ENCODE results near the gene GRIN2A.

The GRIN2A gene

DNA sequence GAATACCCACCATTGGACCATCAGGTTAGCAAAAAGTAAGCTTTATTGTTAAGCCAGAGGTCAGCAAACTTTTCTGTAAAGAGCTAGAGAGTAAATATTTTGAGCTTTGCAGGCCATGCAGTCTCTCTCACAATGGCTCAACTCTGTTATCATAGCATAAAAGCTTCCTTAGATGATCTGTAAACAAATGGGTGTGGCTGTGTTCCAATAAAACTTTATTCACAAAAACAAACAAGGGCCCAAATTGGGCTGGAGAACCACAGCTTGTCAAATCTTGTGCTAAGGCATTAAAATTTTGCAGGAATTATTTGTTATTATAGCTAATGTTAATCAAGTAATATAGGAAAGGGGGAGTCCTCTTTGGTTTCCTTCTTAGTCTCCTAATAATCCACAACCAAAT, 153.6 kb downstream of the GRIN2A start:
- Histone ChIP-seq H3K27me3 (ENCODE audit: insufficient read depth, low read length, poor library complexity) (no peaks in the 10 kb centered on the region), H3K79me1 (ENCODE audit: low read length) (no peaks in the 10 kb centered on the region), H3K9ac (ENCODE audit: low read length) (no peak overlapping the region), H3K23ac (ENCODE audit: low read length) (no peak overlapping the region), H3K36me3 (ENCODE audit: control insufficient read depth, insufficient read depth, low read length) (no peaks in the 10 kb centered on the region), H3K4ac (ENCODE audit: low read depth, low read length) (no peak overlapping the region), H2BK120ac (ENCODE audit: low read depth, low read length) (no peak overlapping the region), H3K79me2 (ENCODE audit: control insufficient read depth, insufficient read depth, low read length) (no peaks in the 10 kb centered on the region), H4K5ac (ENCODE audit: low read length) (no peak overlapping the region), H2AK5ac (ENCODE audit: low read length) (no peak overlapping the region), H2BK5ac (ENCODE audit: low read length) (no peak overlapping the region), H3K27ac (ENCODE audit: low read depth, low read length) (no peak overlapping the region), H3K4me1 (ENCODE audit: control insufficient read depth, low read depth, low read length) (no peaks in the 10 kb centered on the region), H3K4me3 (ENCODE audit: low read length) (no peak overlapping the region), H2BK15ac (replicated peaks; ENCODE audit: low read depth) (no peak overlapping the region), H4K8ac (ENCODE audit: low read depth, low read length) (no peak overlapping the region), H3K56ac (ENCODE audit: low read length) (no peak overlapping the region), H3K18ac (ENCODE audit: low read length) (no peak overlapping the region), H3K4me2 (ENCODE audit: low read length) (no peak overlapping the region)
- no peak for DNase-seq

DNA sequence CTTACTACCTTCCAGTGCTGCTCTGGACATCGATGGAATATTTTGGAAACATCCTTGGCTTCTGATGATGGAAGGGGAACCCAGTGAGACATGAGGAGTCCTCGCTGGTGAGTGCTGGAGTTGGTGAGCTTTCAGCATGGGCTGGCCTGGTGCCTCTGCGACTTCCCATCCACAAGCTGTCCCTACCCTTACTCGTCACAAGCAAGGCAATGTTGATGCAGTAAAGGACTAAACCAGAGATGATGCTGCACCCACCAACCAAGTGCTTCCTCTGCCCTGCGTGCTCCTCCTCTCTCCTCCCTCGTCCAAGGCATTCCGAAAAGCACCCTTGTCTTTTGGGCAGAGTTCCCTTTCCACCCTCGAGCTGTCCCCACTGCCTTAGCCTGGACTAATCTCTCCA, 154.7 kb downstream of the GRIN2A start:
- WGBS (ENCODE audit: extremely low coverage, insufficient coverage, low lambda C conversion rate) = no CpG with 5 or more reads among the region's 8 CpGs
- no peaks in the 10 kb centered on the region for H3K36me3 ChIP-seq (ENCODE audit: control insufficient read depth, insufficient read depth, low read length)
- no peaks in the 10 kb centered on the region for H3K79me2 ChIP-seq (ENCODE audit: control insufficient read depth, insufficient read depth, low read length)
- H2AK5ac ChIP-seq (ENCODE audit: low read length) = no peak overlapping the region
- H3K23ac ChIP-seq (ENCODE audit: low read length) = no peak overlapping the region
- no peak overlapping the region for H3K4me2 ChIP-seq (ENCODE audit: low read length)
- H3K4me3 ChIP-seq (ENCODE audit: low read length) = no peak overlapping the region
- H3K56ac ChIP-seq (ENCODE audit: low read length) = no peak overlapping the region
- no peak overlapping the region for H2BK15ac ChIP-seq (replicated peaks; ENCODE audit: low read depth)
- H4K5ac ChIP-seq (ENCODE audit: low read length) = no peak overlapping the region
- H3K4me1 ChIP-seq (ENCODE audit: control insufficient read depth, low read depth, low read length) = no peaks in the 10 kb centered on the region
- no peaks in the 10 kb centered on the region for H3K79me1 ChIP-seq (ENCODE audit: low read length)
- no peak overlapping the region for H2BK5ac ChIP-seq (ENCODE audit: low read length)
- no peaks in the 10 kb centered on the region for H3K27me3 ChIP-seq (ENCODE audit: insufficient read depth, low read length, poor library complexity)
- H3K9ac ChIP-seq (ENCODE audit: low read length) = no peak overlapping the region
- H3K27ac ChIP-seq (ENCODE audit: low read depth, low read length) = no peak overlapping the region
- no peak overlapping the region for H3K4ac ChIP-seq (ENCODE audit: low read depth, low read length)
- H4K8ac ChIP-seq (ENCODE audit: low read depth, low read length) = no peak overlapping the region
- DNase-seq = no peak
- H3K18ac ChIP-seq (ENCODE audit: low read length) = no peak overlapping the region
- no peak overlapping the region for H2BK120ac ChIP-seq (ENCODE audit: low read depth, low read length)

DNA sequence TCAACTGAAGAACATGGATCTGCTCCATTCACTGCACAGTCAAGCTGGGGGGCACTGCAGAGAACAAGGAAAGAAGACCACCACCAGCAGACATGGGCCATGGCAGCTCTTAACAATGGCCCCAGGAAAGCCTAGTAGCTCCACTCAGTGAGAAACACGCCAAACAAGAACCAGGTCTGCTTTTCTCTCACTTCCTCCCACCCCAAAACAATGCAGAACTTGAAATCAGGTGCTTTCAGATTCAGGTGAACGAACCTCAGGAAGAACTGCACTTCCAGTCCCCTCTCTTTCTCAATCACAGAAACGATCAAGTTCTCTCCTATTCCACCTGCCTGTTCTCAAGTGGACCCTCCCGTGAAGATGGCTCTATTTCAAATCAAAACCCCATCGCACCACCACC, 155.6 kb downstream of the GRIN2A start:
- Histone ChIP-seq H4K8ac (ENCODE audit: low read depth, low read length) (no peak overlapping the region), H3K79me1 (ENCODE audit: low read length) (no peaks in the 10 kb centered on the region), H3K27ac (ENCODE audit: low read depth, low read length) (no peak overlapping the region)

DNA sequence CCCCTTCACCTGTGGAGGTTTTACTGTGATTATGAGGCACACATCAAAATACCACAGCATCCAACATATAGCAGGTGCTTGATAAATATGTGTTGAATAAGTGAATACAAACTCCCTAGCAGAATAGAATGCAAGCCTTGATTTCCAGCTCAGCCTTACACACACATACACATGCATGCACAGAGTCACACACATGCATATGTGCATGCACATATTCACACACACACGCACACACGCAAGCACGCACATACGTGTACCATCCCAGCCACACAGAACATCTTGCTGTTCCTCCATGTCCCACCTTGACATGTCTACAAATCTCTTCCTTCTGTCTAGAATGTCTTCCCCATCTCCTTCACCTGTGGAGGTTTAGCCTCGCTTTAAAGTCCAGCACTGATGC, 160.1 kb downstream of the GRIN2A start:
- Histone ChIP-seq H3K27me3 (ENCODE audit: insufficient read depth, low read length, poor library complexity) (no peaks in the 10 kb centered on the region), H3K23ac (ENCODE audit: low read length) (no peak overlapping the region), H3K9ac (ENCODE audit: low read length) (no peak overlapping the region), H3K4me2 (ENCODE audit: low read length) (no peak overlapping the region), H2BK15ac (replicated peaks; ENCODE audit: low read depth) (no peak overlapping the region), H4K8ac (ENCODE audit: low read depth, low read length) (no peak overlapping the region), H3K18ac (ENCODE audit: low read length) (no peak overlapping the region), H2AK5ac (ENCODE audit: low read length) (no peak overlapping the region), H2BK5ac (ENCODE audit: low read length) (no peak overlapping the region), H3K79me2 (ENCODE audit: control insufficient read depth, insufficient read depth, low read length) (no peaks in the 10 kb centered on the region), H3K4me3 (ENCODE audit: low read length) (no peak overlapping the region), H3K4ac (ENCODE audit: low read depth, low read length) (no peak overlapping the region), H3K27ac (ENCODE audit: low read depth, low read length) (no peak overlapping the region), H2BK120ac (ENCODE audit: low read depth, low read length) (no peak overlapping the region), H3K79me1 (ENCODE audit: low read length) (no peaks in the 10 kb centered on the region), H3K36me3 (ENCODE audit: control insufficient read depth, insufficient read depth, low read length) (no peaks in the 10 kb centered on the region), H4K5ac (ENCODE audit: low read length) (no peak overlapping the region), H3K4me1 (ENCODE audit: control insufficient read depth, low read depth, low read length) (no peaks in the 10 kb centered on the region), H3K56ac (ENCODE audit: low read length) (no peak overlapping the region)
- no peak for DNase-seq
- no CpG with 5 or more reads among the region's 5 CpGs for WGBS (ENCODE audit: extremely low coverage, insufficient coverage, low lambda C conversion rate)

More for the DNA sequence above, 155.6 kb downstream of the GRIN2A start:
- Histone ChIP-seq H2BK5ac (ENCODE audit: low read length) (no peak overlapping the region), H3K4me3 (ENCODE audit: low read length) (no peak overlapping the region), H2AK5ac (ENCODE audit: low read length) (no peak overlapping the region), H3K56ac (ENCODE audit: low read length) (no peak overlapping the region), H3K9ac (ENCODE audit: low read length) (no peak overlapping the region), H2BK120ac (ENCODE audit: low read depth, low read length) (no peak overlapping the region), H3K4me1 (ENCODE audit: control insufficient read depth, low read depth, low read length) (no peaks in the 10 kb centered on the region), H3K36me3 (ENCODE audit: control insufficient read depth, insufficient read depth, low read length) (no peaks in the 10 kb centered on the region), H3K18ac (ENCODE audit: low read length) (no peak overlapping the region), H3K79me2 (ENCODE audit: control insufficient read depth, insufficient read depth, low read length) (no peaks in the 10 kb centered on the region), H2BK15ac (replicated peaks; ENCODE audit: low read depth) (no peak overlapping the region), H3K23ac (ENCODE audit: low read length) (no peak overlapping the region), H3K4ac (ENCODE audit: low read depth, low read length) (no peak overlapping the region), H3K27me3 (ENCODE audit: insufficient read depth, low read length, poor library complexity) (no peaks in the 10 kb centered on the region), H4K5ac (ENCODE audit: low read length) (no peak overlapping the region), H3K4me2 (ENCODE audit: low read length) (no peak overlapping the region)
- no CpG with 5 or more reads among the region's 5 CpGs for WGBS (ENCODE audit: extremely low coverage, insufficient coverage, low lambda C conversion rate)
- DNase-seq = no peak

DNA sequence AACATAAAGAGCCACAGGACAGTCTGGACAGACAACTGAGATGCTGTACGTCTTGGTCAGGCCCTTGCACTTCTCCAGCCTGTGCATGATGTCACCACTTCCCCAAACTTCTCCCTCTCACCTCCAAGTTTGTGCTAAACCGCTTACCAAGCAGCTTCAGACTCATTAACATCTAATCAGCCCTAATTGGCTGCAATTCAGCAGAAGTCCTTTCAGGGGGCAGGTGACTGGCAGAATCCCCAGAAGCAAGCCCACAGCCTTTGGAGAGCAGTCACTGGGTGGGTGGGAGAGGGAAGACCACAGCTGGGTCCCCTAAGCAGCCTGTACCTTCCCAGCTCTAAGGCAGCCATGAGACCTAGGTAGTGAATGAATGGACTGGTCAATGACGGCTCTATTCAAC, 161.4 kb downstream of the GRIN2A start:
- Histone ChIP-seq H3K56ac (ENCODE audit: low read length) (no peak overlapping the region), H3K23ac (ENCODE audit: low read length) (no peak overlapping the region), H3K4me1 (ENCODE audit: control insufficient read depth, low read depth, low read length) (no peaks in the 10 kb centered on the region), H3K9ac (ENCODE audit: low read length) (no peak overlapping the region), H2BK15ac (replicated peaks; ENCODE audit: low read depth) (no peak overlapping the region), H2AK5ac (ENCODE audit: low read length) (no peak overlapping the region), H3K4me2 (ENCODE audit: low read length) (no peak overlapping the region), H3K79me1 (ENCODE audit: low read length) (no peaks in the 10 kb centered on the region), H3K27me3 (ENCODE audit: insufficient read depth, low read length, poor library complexity) (no peaks in the 10 kb centered on the region), H4K5ac (ENCODE audit: low read length) (no peak overlapping the region), H3K79me2 (ENCODE audit: control insufficient read depth, insufficient read depth, low read length) (no peaks in the 10 kb centered on the region), H3K4ac (ENCODE audit: low read depth, low read length) (no peak overlapping the region), H3K36me3 (ENCODE audit: control insufficient read depth, insufficient read depth, low read length) (no peaks in the 10 kb centered on the region), H4K8ac (ENCODE audit: low read depth, low read length) (no peak overlapping the region), H3K27ac (ENCODE audit: low read depth, low read length) (no peak overlapping the region), H3K18ac (ENCODE audit: low read length) (no peak overlapping the region), H2BK120ac (ENCODE audit: low read depth, low read length) (no peak overlapping the region), H3K4me3 (ENCODE audit: low read length) (no peak overlapping the region), H2BK5ac (ENCODE audit: low read length) (no peak overlapping the region)
- DNase-seq = no peak
- WGBS (ENCODE audit: extremely low coverage, insufficient coverage, low lambda C conversion rate) = no CpG with 5 or more reads among the region's 3 CpGs

DNA sequence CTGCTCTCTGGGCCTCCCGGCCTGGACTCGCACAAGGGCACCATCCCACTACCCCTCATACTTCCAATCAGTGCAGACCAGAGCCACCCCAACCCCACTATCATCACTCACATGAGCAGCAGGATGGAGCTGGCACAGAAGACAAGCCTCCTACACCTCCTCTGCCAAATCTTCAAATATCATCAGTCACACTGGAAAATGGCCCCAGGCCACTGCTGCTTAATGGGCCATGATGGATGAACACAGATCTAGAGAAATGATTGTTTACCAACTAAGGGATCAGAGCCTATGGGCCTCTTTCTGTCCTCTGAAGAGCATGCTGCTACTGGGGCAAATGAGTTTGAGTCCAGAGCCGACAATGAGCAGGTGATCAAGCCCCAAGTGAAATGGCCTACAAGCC, 165.5 kb downstream of the GRIN2A start:
- Histone ChIP-seq H2BK120ac (ENCODE audit: low read depth, low read length) (no peak overlapping the region), H3K79me2 (ENCODE audit: control insufficient read depth, insufficient read depth, low read length) (no peaks in the 10 kb centered on the region), H3K18ac (ENCODE audit: low read length) (no peak overlapping the region), H2BK15ac (replicated peaks; ENCODE audit: low read depth) (no peak overlapping the region), H3K27me3 (ENCODE audit: insufficient read depth, low read length, poor library complexity) (no peaks in the 10 kb centered on the region), H3K79me1 (ENCODE audit: low read length) (no peaks in the 10 kb centered on the region), H3K56ac (ENCODE audit: low read length) (no peak overlapping the region), H3K27ac (ENCODE audit: low read depth, low read length) (no peak overlapping the region), H4K5ac (ENCODE audit: low read length) (no peak overlapping the region), H3K4ac (ENCODE audit: low read depth, low read length) (no peak overlapping the region), H2BK5ac (ENCODE audit: low read length) (no peak overlapping the region), H3K4me3 (ENCODE audit: low read length) (no peak overlapping the region), H3K4me2 (ENCODE audit: low read length) (no peak overlapping the region), H3K4me1 (ENCODE audit: control insufficient read depth, low read depth, low read length) (no peaks in the 10 kb centered on the region), H2AK5ac (ENCODE audit: low read length) (no peak overlapping the region), H4K8ac (ENCODE audit: low read depth, low read length) (no peak overlapping the region), H3K36me3 (ENCODE audit: control insufficient read depth, insufficient read depth, low read length) (no peaks in the 10 kb centered on the region), H3K9ac (ENCODE audit: low read length) (no peak overlapping the region), H3K23ac (ENCODE audit: low read length) (no peak overlapping the region)
- no peak for DNase-seq
- no CpG with 5 or more reads among the region's 3 CpGs for whole genome bisulfite sequencing (ENCODE audit: extremely low coverage, insufficient coverage, low lambda C conversion rate)
